Muscle layer of colon (tissue), 2 donors: ENCODE results near the gene FAM53A.

ENCODE experiments used
- H3K27ac ChIP-seq: one replicate; pipeline ENCODE4 v1.7.0; 2013; ENCODE audit warnings: low read depth, mild to moderate bottlenecking, low read length, moderate library complexity
- H3K27me3 ChIP-seq, 2 donors: one replicate each; pipeline ENCODE4 v1.7.0; 2013; ENCODE audit warnings: low read length in 2 of 2, mild to moderate bottlenecking in 2 of 2; ENCODE audit not compliant: insufficient read depth in 2 of 2, control insufficient read depth in 1 of 2
- H3K36me3 ChIP-seq: one replicate; pipeline ENCODE4 v1.7.0; 2013; ENCODE audit warnings: mild to moderate bottlenecking, low read length; ENCODE audit not compliant: insufficient read depth
- H3K4me1 ChIP-seq: one replicate; pipeline ENCODE4 v1.7.0; 2013; ENCODE audit warnings: mild to moderate bottlenecking, low read length; ENCODE audit not compliant: insufficient read depth
- H3K4me3 ChIP-seq, 2 donors: one replicate each; pipeline ENCODE4 v1.7.0; 2013; ENCODE audit warnings: low read length in 2 of 2, low read depth in 1 of 2, mild to moderate bottlenecking in 1 of 2, moderate library complexity in 1 of 2
- H3K9ac ChIP-seq: one replicate; pipeline ENCODE4 v1.7.0; 2013; ENCODE audit warnings: low read length
- H3K9me3 ChIP-seq: one replicate; pipeline ENCODE4 v1.7.0; 2013; ENCODE audit warnings: mild to moderate bottlenecking, low read length
- donor health status: abdominal sarcoma.
- donor health status: Adenocarcinoma of cecum.

Gene FAM53A

DNA sequence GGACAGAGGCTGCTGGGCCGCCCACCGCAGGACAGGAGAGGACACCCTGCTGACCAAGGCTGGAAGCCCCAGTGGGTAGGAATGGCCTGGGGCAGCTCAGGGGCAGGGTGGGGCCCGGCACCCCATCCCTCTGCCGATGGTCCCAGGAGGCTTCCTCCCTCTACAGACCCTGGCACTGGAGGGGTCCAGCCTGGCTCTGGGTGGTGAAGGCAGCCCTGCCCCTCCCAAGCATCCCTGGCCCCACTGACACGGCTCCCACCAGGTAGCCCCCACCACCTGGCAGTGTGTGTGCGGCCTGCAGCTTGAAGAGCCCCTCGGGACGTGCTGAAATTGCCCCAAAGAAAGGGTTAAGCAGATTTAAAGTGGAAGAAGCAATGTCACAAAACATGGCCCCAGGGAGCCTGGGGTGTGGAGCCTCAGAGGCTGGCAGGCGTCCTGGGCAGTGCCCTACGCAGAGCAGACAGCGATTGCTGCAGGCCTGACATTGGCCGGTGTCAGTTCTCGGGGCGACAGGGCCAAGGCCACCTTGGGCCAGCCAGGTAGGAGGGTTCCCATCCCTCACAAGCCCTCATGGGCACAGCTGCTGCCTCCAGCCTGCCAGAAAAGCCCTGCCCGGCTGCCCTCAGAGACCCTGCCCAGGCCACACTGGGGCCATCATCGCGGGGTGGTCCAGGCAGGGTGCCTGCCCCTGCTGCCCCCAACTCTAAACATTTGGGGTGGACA lies 80.5 kb downstream of the FAM53A start:
- Histone ChIP-seq H3K27me3 (peaks cover 0 to 7% of the 10 kb centered on the region in 2 donors), H3K4me3 (no peak overlapping the region)

GRCh38 chr4:1602655-1603412 lies 81.3 kb downstream of the FAM53A start:
- H3K36me3 ChIP-seq = no peaks in the 10 kb centered on the region

More for the DNA sequence above, 80.5 kb downstream of the FAM53A start:
- no peaks in the 10 kb centered on the region for H3K9me3 ChIP-seq
- no peaks in the 10 kb centered on the region for H3K4me1 ChIP-seq
- H3K27ac ChIP-seq = no peak overlapping the region
- no peaks in the 10 kb centered on the region for H3K36me3 ChIP-seq
- no peak overlapping the region for H3K9ac ChIP-seq

GRCh38 chr4:1601852-1602654 lies 82.1 kb downstream of the FAM53A start:
- Histone ChIP-seq H3K36me3 (no peaks in the 10 kb centered on the region), H3K27ac (no peak overlapping the region), H3K27me3 (peaks cover 0 to 7% of the 10 kb centered on the region in 2 donors), H3K9me3 (no peaks in the 10 kb centered on the region), H3K4me1 (no peaks in the 10 kb centered on the region), H3K4me3 (no peak overlapping the region), H3K9ac (no peak overlapping the region)

More at GRCh38 chr4:1602655-1603412, 81.3 kb downstream of the FAM53A start:
- H3K27ac ChIP-seq = no peak overlapping the region
- no peaks in the 10 kb centered on the region for H3K9me3 ChIP-seq
- H3K4me3 ChIP-seq = no peak overlapping the region
- H3K4me1 ChIP-seq = no peaks in the 10 kb centered on the region
- no peak overlapping the region for H3K9ac ChIP-seq
- H3K27me3 ChIP-seq = peaks cover 0 to 7% of the 10 kb centered on the region in 2 donors

- peaks cover 0 to 7% of the 10 kb centered on the region in 2 donors for H3K27me3 ChIP-seq
- no peaks in the 10 kb centered on the region for H3K4me1 ChIP-seq
- no peaks in the 10 kb centered on the region for H3K36me3 ChIP-seq
- no peak overlapping the region for H3K9ac ChIP-seq
- no peaks in the 10 kb centered on the region for H3K9me3 ChIP-seq
- no peak overlapping the region for H3K27ac ChIP-seq
- no peak overlapping the region for H3K4me3 ChIP-seq
Observed at GRCh38 chr4:1601533-1601835, 82.6 kb downstream of the FAM53A start.

- H3K27me3 ChIP-seq = peaks cover 0 to 7% of the 10 kb centered on the region in 2 donors
- no peaks in the 10 kb centered on the region for H3K36me3 ChIP-seq
- H3K27ac ChIP-seq = no peak overlapping the region
- no peak overlapping the region for H3K4me3 ChIP-seq
- H3K9ac ChIP-seq = no peak overlapping the region
- H3K9me3 ChIP-seq = no peaks in the 10 kb centered on the region
- no peaks in the 10 kb centered on the region for H3K4me1 ChIP-seq
Observed at GRCh38 chr4:1600811-1601532, 83.1 kb downstream of the FAM53A start.

DNA sequence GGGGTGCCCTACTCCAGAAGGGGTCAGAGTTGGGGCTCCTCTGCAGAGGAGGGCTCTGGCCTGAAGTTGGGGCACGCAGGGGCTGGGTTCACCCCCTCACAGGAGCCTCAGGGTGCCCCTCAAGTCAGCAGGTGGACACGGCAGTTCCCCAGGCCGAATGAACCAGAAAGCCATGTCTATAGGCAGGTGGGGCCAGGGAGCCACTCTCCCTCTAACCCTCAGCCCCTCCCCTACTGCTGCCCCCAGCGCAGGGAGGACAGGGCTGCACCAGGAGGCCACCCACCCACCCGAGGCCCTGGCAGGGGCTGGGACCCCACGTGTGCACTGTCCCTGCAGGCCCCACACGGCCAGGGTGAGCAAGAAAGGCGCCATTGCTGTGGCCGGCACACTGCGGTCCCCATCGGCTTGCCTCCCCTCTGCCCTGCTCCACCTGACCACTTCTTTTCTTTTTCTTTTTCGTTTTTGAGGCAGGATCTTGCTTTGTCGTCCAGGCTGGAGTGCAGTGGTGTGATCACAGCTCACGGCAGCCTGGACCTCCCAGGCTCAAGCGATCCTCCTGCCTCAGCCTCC lies 83.8 kb downstream of the FAM53A start:
- no peaks in the 10 kb centered on the region for H3K4me1 ChIP-seq
- no peak overlapping the region for H3K27ac ChIP-seq
- H3K27me3 ChIP-seq = peaks cover 0 to 8% of the 10 kb centered on the region in 2 donors
- H3K9me3 ChIP-seq = no peaks in the 10 kb centered on the region
- no peak overlapping the region for H3K4me3 ChIP-seq
- H3K9ac ChIP-seq = no peak overlapping the region
- H3K36me3 ChIP-seq = no peaks in the 10 kb centered on the region

GRCh38 chr4:1599491-1600210 lies 84.5 kb downstream of the FAM53A start:
- Histone ChIP-seq H3K4me3 (no peak overlapping the region), H3K4me1 (no peaks in the 10 kb centered on the region), H3K27me3 (peaks cover 0 to 9% of the 10 kb centered on the region in 2 donors), H3K36me3 (no peaks in the 10 kb centered on the region), H3K9me3 (no peaks in the 10 kb centered on the region), H3K27ac (no peak overlapping the region), H3K9ac (no peak overlapping the region)

GRCh38 chr4:1599026-1599481 lies 85.1 kb downstream of the FAM53A start:
- H3K9me3 ChIP-seq = no peaks in the 10 kb centered on the region
- no peak overlapping the region for H3K27ac ChIP-seq
- H3K4me3 ChIP-seq = no peak overlapping the region
- peaks cover 0 to 6% of the 10 kb centered on the region in 2 donors for H3K27me3 ChIP-seq
- no peaks in the 10 kb centered on the region for H3K4me1 ChIP-seq
- no peaks in the 10 kb centered on the region for H3K36me3 ChIP-seq
- no peak overlapping the region for H3K9ac ChIP-seq

- H3K4me3 ChIP-seq = no peak overlapping the region
- H3K27me3 ChIP-seq = peaks cover 0 to 6% of the 10 kb centered on the region in 2 donors
- no peak overlapping the region for H3K27ac ChIP-seq
- H3K9me3 ChIP-seq = no peaks in the 10 kb centered on the region
- no peaks in the 10 kb centered on the region for H3K4me1 ChIP-seq
- H3K9ac ChIP-seq = no peak overlapping the region
- H3K36me3 ChIP-seq = no peaks in the 10 kb centered on the region
Observed at GRCh38 chr4:1598206-1599025, 85.7 kb downstream of the FAM53A start.
